ENCODE data around the gene RBPJL.

DNA sequence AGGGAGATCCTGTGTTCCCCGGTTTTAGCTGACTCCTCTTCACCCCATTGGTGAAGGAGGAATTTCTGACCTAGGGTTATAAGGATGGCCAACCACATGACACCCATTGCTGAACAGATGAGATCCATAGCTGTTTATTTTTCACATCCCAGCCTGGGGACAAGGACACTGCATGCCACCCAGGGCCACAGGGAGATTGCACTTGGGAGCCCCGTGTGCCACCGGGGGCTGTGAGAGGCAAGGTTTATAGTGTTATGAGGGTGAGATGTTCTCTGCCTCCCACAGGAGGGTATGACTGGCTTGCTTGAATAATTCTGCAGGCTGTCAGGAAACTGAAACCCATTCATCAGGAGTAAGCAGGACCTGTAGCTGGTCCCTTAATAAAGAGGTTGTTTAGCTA, 37.6 kb upstream of the RBPJL start:
- TF ChIP-seq, protein P1, sequence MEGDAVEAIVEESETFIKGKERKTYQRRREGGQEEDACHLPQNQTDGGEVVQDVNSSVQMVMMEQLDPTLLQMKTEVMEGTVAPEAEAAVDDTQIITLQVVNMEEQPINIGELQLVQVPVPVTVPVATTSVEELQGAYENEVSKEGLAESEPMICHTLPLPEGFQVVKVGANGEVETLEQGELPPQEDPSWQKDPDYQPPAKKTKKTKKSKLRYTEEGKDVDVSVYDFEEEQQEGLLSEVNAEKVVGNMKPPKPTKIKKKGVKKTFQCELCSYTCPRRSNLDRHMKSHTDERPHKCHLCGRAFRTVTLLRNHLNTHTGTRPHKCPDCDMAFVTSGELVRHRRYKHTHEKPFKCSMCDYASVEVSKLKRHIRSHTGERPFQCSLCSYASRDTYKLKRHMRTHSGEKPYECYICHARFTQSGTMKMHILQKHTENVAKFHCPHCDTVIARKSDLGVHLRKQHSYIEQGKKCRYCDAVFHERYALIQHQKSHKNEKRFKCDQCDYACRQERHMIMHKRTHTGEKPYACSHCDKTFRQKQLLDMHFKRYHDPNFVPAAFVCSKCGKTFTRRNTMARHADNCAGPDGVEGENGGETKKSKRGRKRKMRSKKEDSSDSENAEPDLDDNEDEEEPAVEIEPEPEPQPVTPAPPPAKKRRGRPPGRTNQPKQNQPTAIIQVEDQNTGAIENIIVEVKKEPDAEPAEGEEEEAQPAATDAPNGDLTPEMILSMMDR (IDR thresholded peaks at IDR 0.05; ENCODE audit: low read depth, low read length, missing input control) = no peak
- TF ChIP-seq EGR1 (IDR thresholded peaks at IDR 0.05; ENCODE audit: low read depth in 2 of 2) = no peak
- no peak for TF ChIP-seq TAF1 (conservative IDR thresholded peaks at IDR 0.05)
- TF ChIP-seq, protein P2, sequence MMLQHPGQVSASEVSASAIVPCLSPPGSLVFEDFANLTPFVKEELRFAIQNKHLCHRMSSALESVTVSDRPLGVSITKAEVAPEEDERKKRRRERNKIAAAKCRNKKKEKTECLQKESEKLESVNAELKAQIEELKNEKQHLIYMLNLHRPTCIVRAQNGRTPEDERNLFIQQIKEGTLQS (IDR thresholded peaks at IDR 0.05) = no peak
- TF ChIP-seq RAD21 (IDR thresholded peaks at IDR 0.05) = no peak
- TF ChIP-seq, protein P3, sequence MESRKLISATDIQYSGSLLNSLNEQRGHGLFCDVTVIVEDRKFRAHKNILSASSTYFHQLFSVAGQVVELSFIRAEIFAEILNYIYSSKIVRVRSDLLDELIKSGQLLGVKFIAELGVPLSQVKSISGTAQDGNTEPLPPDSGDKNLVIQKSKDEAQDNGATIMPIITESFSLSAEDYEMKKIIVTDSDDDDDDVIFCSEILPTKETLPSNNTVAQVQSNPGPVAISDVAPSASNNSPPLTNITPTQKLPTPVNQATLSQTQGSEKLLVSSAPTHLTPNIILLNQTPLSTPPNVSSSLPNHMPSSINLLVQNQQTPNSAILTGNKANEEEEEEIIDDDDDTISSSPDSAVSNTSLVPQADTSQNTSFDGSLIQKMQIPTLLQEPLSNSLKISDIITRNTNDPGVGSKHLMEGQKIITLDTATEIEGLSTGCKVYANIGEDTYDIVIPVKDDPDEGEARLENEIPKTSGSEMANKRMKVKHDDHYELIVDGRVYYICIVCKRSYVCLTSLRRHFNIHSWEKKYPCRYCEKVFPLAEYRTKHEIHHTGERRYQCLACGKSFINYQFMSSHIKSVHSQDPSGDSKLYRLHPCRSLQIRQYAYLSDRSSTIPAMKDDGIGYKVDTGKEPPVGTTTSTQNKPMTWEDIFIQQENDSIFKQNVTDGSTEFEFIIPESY (IDR thresholded peaks at IDR 0.05) = no peak
